ENCODE measurements around the gene DLGAP5. TPM values are rescaled to one million over a fixed set of nuclear protein-coding genes. Genes with fewer than 3 reads are reported as not detected.
A peak's percentile ranks its signal among the peaks of the same experiment; 100 is the strongest.

The DLGAP5 gene
- total and polyA plus RNA-seq, 2 donors (not counting 1 experiment from before 2014, with no cell fraction given), result 8.1 to 10.5 TPM

DNA sequence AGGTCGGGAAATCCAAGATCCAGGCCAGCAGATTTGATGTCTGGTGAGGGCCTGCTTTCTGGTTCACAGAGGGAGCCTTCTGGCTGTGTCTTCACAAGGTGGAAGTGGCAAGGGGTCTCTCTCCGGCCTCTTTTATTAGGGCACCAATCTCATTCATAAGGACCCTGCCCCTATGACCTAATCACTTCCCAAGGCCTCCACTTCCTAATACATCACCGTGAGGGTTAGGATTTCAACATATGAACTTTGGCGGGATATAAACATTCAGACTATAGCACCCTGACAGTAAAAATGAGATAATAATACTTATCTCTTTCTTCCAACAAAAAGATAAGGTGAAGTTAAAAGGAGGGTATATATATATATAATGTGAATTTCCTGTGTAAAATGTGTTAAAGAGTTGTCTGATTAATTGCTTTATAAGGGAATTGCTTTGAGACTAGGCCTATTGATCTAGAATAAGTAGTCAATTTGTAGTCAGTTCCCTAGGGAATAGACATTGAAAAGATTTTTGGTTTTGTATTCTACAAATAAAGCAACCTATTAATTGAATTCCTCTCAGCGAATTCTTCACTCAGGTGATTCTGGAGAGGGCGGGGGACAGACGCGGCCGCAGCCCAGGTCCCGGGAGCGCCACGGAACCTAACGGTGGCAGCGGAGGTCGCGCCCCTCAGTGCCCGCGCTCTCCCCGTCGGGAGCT lies 62.8 kb downstream of the DLGAP5 start:
- H2AFZ ChIP-seq (ENCODE audit: low read length), result no peak overlapping the region
- no peak for DNase-seq (ENCODE audit: low read depth in 2 of 2)
- peak overlapping the region; percentile 75 for H3K4me2 ChIP-seq (ENCODE audit: extremely low read depth, insufficient read depth, low read length)
- peak overlapping the region; percentile 96 for H3K9ac ChIP-seq (ENCODE audit: insufficient read depth, low read length)
- no peaks in the 10 kb centered on the region for H3K36me3 ChIP-seq (ENCODE audit: control insufficient read depth, insufficient read depth, low read length)
- peaks cover 17% of the 10 kb centered on the region for H3K4me1 ChIP-seq (ENCODE audit: control insufficient read depth, extremely low read depth, insufficient read depth, low read length)
- peak overlapping the region; percentile 38 for H3K27ac ChIP-seq (ENCODE audit: insufficient read depth, low read length)
- peaks cover 2% of the 10 kb centered on the region for H4K20me1 ChIP-seq (ENCODE audit: control insufficient read depth, extremely low read depth, insufficient read depth, low read length)
- H3K27me3 ChIP-seq (ENCODE audit: control insufficient read depth, insufficient read depth, low read length), result no peaks in the 10 kb centered on the region
- H3K79me2 ChIP-seq (ENCODE audit: control insufficient read depth, insufficient read depth, low read length), result peaks cover 43% of the 10 kb centered on the region
- peak overlapping the region; percentile 45 to 98 (median 70) for H3K4me3 ChIP-seq (replicated peaks in 1 of 4; ENCODE audit: control extremely low read depth in 1 of 4, insufficient read depth in 1 of 4, low read depth in 3 of 4, low read length in 4 of 4)
- no peaks in the 10 kb centered on the region for H3K9me3 ChIP-seq (ENCODE audit: control insufficient read depth, insufficient read depth, low read depth, low read length)
- TF ChIP-seq, protein P1, sequence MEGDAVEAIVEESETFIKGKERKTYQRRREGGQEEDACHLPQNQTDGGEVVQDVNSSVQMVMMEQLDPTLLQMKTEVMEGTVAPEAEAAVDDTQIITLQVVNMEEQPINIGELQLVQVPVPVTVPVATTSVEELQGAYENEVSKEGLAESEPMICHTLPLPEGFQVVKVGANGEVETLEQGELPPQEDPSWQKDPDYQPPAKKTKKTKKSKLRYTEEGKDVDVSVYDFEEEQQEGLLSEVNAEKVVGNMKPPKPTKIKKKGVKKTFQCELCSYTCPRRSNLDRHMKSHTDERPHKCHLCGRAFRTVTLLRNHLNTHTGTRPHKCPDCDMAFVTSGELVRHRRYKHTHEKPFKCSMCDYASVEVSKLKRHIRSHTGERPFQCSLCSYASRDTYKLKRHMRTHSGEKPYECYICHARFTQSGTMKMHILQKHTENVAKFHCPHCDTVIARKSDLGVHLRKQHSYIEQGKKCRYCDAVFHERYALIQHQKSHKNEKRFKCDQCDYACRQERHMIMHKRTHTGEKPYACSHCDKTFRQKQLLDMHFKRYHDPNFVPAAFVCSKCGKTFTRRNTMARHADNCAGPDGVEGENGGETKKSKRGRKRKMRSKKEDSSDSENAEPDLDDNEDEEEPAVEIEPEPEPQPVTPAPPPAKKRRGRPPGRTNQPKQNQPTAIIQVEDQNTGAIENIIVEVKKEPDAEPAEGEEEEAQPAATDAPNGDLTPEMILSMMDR (conservative IDR thresholded peaks at IDR 0.05 in 1 of 2, IDR thresholded peaks at IDR 0.05 in 1 of 2; ENCODE audit: low read depth in 1 of 2, low read length in 2 of 2), result no peak
- no peak for TF ChIP-seq EZH2 (IDR thresholded peaks at IDR 0.05; ENCODE audit: low read length, missing control alignments)

DNA sequence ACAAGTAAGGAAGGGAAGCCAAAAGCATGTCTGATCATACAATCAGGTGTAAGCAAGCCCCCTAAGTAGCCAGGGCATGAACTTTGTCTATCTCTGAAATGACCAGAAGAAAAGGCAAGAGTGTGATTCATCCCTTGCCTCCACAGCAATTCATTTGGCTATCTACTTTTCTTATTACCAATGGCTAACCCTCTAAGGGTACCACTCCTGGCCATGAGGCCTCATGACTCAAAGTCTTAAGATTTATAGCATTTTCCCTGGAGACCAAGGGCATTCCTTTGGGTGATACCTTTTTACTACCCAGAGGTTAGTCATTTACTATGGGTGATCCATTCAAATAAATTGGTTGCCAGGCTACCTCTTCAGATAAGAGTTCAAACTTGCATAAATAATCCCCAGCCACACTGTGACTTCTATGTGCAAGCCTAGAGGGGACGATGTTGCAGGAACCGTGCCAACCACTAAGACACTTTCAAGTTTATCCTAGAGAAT lies 63.9 kb downstream of the DLGAP5 start:
- Histone ChIP-seq H3K4me3 (replicated peaks in 1 of 4; ENCODE audit: control extremely low read depth in 1 of 4, insufficient read depth in 1 of 4, low read depth in 3 of 4, low read length in 4 of 4) (no peak overlapping the region), H2AFZ (ENCODE audit: low read length) (no peak overlapping the region), H3K79me2 (ENCODE audit: control insufficient read depth, insufficient read depth, low read length) (peaks cover 33% of the 10 kb centered on the region), H4K20me1 (ENCODE audit: control insufficient read depth, extremely low read depth, insufficient read depth, low read length) (no peaks in the 10 kb centered on the region), H3K4me2 (ENCODE audit: extremely low read depth, insufficient read depth, low read length) (no peak overlapping the region), H3K36me3 (ENCODE audit: control insufficient read depth, insufficient read depth, low read length) (no peaks in the 10 kb centered on the region), H3K27ac (ENCODE audit: insufficient read depth, low read length) (no peak overlapping the region), H3K27me3 (ENCODE audit: control insufficient read depth, insufficient read depth, low read length) (no peaks in the 10 kb centered on the region), H3K4me1 (ENCODE audit: control insufficient read depth, extremely low read depth, insufficient read depth, low read length) (peaks cover 21% of the 10 kb centered on the region), H3K9me3 (ENCODE audit: control insufficient read depth, insufficient read depth, low read depth, low read length) (no peaks in the 10 kb centered on the region), H3K9ac (ENCODE audit: insufficient read depth, low read length) (no peak overlapping the region)
- TF ChIP-seq EZH2 (IDR thresholded peaks at IDR 0.05; ENCODE audit: low read length, missing control alignments), result no peak
- TF ChIP-seq, protein P1 (conservative IDR thresholded peaks at IDR 0.05 in 1 of 2, IDR thresholded peaks at IDR 0.05 in 1 of 2; ENCODE audit: low read depth in 1 of 2, low read length in 2 of 2), result no peak
- peak in 1 of 2 donors; percentile 83 for DNase-seq (ENCODE audit: low read depth in 2 of 2)

GRCh38 chr14:55126932-55127459 lies 64.4 kb downstream of the DLGAP5 start:
- Histone ChIP-seq H3K4me1 (ENCODE audit: control insufficient read depth, extremely low read depth, insufficient read depth, low read length) (peaks cover 24% of the 10 kb centered on the region), H4K20me1 (ENCODE audit: control insufficient read depth, extremely low read depth, insufficient read depth, low read length) (no peaks in the 10 kb centered on the region)

More at GRCh38 chr14:55126932-55127459, 64.4 kb downstream of the DLGAP5 start:
- Histone ChIP-seq H2AFZ (ENCODE audit: low read length) (no peak overlapping the region), H3K9ac (ENCODE audit: insufficient read depth, low read length) (no peak overlapping the region), H3K27me3 (ENCODE audit: control insufficient read depth, insufficient read depth, low read length) (no peaks in the 10 kb centered on the region), H3K4me2 (ENCODE audit: extremely low read depth, insufficient read depth, low read length) (no peak overlapping the region), H3K27ac (ENCODE audit: insufficient read depth, low read length) (no peak overlapping the region), H3K4me3 (replicated peaks in 1 of 4; ENCODE audit: control extremely low read depth in 1 of 4, insufficient read depth in 1 of 4, low read depth in 3 of 4, low read length in 4 of 4) (no peak overlapping the region), H3K36me3 (ENCODE audit: control insufficient read depth, insufficient read depth, low read length) (no peaks in the 10 kb centered on the region), H3K9me3 (ENCODE audit: control insufficient read depth, insufficient read depth, low read depth, low read length) (no peaks in the 10 kb centered on the region), H3K79me2 (ENCODE audit: control insufficient read depth, insufficient read depth, low read length) (peaks cover 28% of the 10 kb centered on the region)
- no peak for TF ChIP-seq EZH2 (IDR thresholded peaks at IDR 0.05; ENCODE audit: low read length, missing control alignments)
- no peak for DNase-seq (ENCODE audit: low read depth in 2 of 2)
